ENCODE results near the gene NUP210L.

The NUP210L gene

DNA sequence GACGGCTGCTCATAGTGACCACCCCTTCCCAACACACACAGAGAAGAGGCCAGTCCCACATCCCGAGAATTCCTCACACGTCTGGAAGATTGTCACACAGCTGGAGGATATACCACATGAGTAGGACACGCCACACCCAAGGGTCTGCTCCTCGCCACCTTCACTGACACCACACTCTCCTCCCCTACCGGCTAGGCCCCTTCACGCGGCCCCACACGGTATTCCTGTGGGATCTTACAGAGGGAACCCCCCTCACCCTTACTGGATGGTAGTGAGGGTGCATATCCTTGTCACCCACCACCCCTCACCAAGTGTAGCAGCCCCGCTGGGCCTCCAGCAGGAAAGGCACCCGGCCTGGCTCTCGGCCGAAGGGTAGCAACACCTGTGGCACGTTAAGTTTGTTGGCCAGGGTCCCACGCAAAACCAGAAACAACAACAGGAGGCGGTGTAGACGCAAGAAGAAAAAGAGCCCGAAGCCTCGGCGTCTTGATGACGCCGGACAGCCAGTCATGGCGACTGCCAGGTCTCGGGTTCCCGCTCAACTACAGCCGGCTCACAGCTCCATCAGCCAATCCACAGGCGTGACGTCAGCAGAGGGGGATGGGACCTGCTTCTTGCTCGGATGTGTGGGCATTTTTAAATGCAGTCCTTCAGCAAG is at the start of gene NUP210L:
Gene NUP210L, minus strand, starts transcription at position 540 of the 658 bp plus-strand sequence.
- Histone ChIP-seq H3K27me3 (ENCODE audit: control insufficient read depth, insufficient read depth, low read length) (no peaks in the 10 kb centered on the region), H3K36me3 (ENCODE audit: control insufficient read depth, low read depth, low read length) (peaks cover 34% of the 10 kb centered on the region), H3K4me3 (ENCODE audit: low read length) (no peak within 1 kb of the TSS), H3K9ac (ENCODE audit: low read length) (no peak within 1 kb of the TSS), H3K27ac (ENCODE audit: low read length) (no peak within 1 kb of the TSS), H3K9me3 (ENCODE audit: control insufficient read depth, low read depth, low read length) (no peaks in the 10 kb centered on the region), H3K4me1 (ENCODE audit: control insufficient read depth, low read depth, low read length) (no peaks in the 10 kb centered on the region)

DNA sequence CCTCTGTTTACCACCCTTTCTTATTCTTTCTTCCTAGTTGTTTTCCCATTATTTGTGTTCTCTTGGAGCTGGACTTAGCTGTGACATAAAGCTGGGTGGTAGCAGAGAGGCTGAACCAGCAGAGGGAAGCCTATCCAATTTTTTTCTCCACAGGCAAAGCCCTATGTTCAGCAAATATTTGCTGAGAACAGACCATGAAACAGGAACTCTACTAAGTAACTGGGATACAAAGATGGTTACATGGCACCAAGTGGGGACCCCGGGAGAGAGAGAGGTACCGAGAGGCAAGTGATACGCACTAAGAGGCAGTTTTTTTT is 44.6 kb upstream of the NUP210L start:
- H3K4me3 ChIP-seq (ENCODE audit: low read length): no peak overlapping the region
- no peaks in the 10 kb centered on the region for H3K27me3 ChIP-seq (ENCODE audit: control insufficient read depth, insufficient read depth, low read length)
- no peak overlapping the region for H3K27ac ChIP-seq (ENCODE audit: low read length)
- no peak overlapping the region for H3K9ac ChIP-seq (ENCODE audit: low read length)
- H3K9me3 ChIP-seq (ENCODE audit: control insufficient read depth, low read depth, low read length): no peaks in the 10 kb centered on the region
- peaks cover 6% of the 10 kb centered on the region for H3K4me1 ChIP-seq (ENCODE audit: control insufficient read depth, low read depth, low read length)
- H3K36me3 ChIP-seq (ENCODE audit: control insufficient read depth, low read depth, low read length): no peaks in the 10 kb centered on the region

DNA sequence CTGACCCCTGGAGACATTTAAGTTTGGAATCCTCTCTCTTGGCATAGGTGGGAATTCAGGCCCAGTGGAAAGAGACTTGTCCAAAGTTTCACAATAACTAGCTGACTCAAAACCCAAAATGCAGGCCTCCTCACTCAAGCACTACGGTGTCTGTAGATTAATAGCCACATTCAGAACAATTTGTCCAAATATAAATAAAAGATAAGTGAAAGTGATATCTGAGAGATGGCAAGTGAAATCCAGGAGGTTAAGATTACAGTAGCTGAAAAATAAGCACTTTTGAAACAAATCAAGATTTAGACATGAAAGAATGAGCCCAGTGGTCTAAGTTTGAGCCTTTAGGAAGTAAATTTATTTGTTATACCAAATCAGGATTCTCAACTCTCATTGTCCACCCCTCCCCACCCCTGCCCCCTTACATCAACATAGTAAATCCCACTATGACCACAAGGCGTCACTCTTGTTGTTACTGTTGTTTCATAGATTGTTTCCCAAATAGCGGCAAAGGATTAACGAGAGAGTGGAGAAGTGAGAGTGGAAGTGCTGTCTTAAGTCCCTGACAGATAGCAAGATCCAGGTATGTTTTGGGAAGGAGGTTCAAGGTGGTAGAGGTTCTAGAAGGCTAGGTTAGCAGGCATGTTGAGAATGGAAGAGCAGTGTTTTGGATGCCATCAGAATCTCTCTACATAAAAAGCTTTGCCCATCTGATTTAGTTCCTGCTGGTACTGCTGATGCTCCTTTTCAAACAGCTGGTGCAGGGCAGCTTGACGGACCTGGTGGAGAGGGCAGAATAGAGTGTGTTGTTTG is 44.1 kb upstream of the NUP210L start:
- no peak overlapping the region for H3K27ac ChIP-seq (ENCODE audit: low read length)
- H3K36me3 ChIP-seq (ENCODE audit: control insufficient read depth, low read depth, low read length): no peaks in the 10 kb centered on the region
- H3K9ac ChIP-seq (ENCODE audit: low read length): no peak overlapping the region
- H3K27me3 ChIP-seq (ENCODE audit: control insufficient read depth, insufficient read depth, low read length): no peaks in the 10 kb centered on the region
- no peaks in the 10 kb centered on the region for H3K9me3 ChIP-seq (ENCODE audit: control insufficient read depth, low read depth, low read length)
- no peak overlapping the region for H3K4me3 ChIP-seq (ENCODE audit: low read length)
- H3K4me1 ChIP-seq (ENCODE audit: control insufficient read depth, low read depth, low read length): peaks cover 6% of the 10 kb centered on the region

DNA sequence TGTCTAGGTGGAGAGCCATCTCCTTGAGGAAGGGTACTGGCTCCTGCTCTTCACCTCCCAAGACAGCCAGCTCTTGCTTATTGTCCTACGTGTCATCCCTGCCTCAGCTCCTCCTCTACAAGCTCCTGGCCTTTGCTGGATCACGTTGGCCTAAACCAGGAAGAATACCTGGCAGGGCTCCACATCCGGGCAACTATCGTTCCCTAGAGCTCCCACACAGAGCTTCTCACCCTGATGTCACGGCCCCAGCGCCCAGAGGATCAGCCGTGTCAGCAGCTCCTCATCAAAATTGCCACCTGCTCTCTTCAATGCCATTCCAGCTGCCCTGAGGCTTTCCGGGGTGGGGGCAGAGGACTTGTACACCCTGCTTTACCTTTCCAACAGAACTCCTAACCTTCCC is 38.9 kb upstream of the NUP210L start:
- H3K9ac ChIP-seq (ENCODE audit: low read length): no peak overlapping the region
- no peaks in the 10 kb centered on the region for H3K36me3 ChIP-seq (ENCODE audit: control insufficient read depth, low read depth, low read length)
- H3K27ac ChIP-seq (ENCODE audit: low read length): no peak overlapping the region
- no peak overlapping the region for H3K4me3 ChIP-seq (ENCODE audit: low read length)
- H3K9me3 ChIP-seq (ENCODE audit: control insufficient read depth, low read depth, low read length): no peaks in the 10 kb centered on the region
- H3K4me1 ChIP-seq (ENCODE audit: control insufficient read depth, low read depth, low read length): no peaks in the 10 kb centered on the region
- H3K27me3 ChIP-seq (ENCODE audit: control insufficient read depth, insufficient read depth, low read length): no peaks in the 10 kb centered on the region

DNA sequence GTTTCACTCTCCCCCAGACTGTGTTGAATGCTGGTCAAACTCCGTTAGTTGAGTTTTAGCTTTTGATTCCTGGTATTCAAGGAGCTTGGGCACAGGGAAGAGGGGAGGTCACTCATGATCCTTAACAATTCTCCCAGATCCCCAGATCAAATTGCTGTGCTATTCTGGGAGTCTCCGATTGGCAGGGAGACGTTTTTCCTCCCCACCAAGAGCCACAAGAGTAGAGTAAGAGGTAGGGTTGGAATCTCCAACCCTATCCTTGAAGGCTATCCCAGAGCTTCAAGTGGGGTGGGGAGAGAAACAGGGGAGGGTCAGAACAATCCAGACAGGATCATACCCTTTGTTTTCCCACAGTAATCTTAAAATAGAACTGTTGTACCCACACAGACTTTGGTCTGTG is 37.6 kb upstream of the NUP210L start:
- Histone ChIP-seq H3K4me3 (ENCODE audit: low read length) (no peak overlapping the region), H3K27me3 (ENCODE audit: control insufficient read depth, insufficient read depth, low read length) (no peaks in the 10 kb centered on the region), H3K9me3 (ENCODE audit: control insufficient read depth, low read depth, low read length) (no peaks in the 10 kb centered on the region), H3K9ac (ENCODE audit: low read length) (no peak overlapping the region), H3K36me3 (ENCODE audit: control insufficient read depth, low read depth, low read length) (no peaks in the 10 kb centered on the region), H3K27ac (ENCODE audit: low read length) (no peak overlapping the region), H3K4me1 (ENCODE audit: control insufficient read depth, low read depth, low read length) (peaks cover 5% of the 10 kb centered on the region)

DNA sequence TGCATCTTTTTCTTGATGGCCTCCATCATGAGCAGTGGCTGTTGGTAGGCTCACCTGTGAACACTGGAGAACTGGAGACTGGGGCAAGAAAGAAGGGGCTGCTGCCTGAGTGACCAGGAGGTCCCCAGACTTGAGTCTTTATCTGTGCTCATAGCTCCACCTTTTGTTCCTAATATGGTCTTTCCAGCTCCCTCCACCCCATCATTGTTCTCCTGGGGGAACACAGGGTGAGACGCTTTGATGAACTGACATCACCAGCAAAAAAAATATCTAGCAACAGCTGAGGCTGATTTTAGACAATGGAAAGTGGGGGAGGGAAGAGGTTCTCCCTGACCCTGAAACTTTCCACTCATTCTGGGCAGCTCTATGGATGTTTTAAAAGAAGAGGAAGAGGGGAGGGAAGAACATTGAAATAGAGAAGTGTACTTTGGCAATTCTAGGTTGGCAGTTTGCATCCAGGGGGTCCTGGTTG is 37.2 kb upstream of the NUP210L start, which contains the start of gene TPM3:
Gene TPM3, minus strand, starts transcription at position 111 of the 472 bp plus-strand sequence. Its CDS starts 82 bp downstream, at position 29.
- Histone ChIP-seq H3K4me3 (ENCODE audit: low read length) (no peak within 1 kb of the TSS), H3K9ac (ENCODE audit: low read length) (no peak within 1 kb of the TSS), H3K4me1 (ENCODE audit: control insufficient read depth, low read depth, low read length) (peaks cover 9% of the 10 kb centered on the region), H3K27ac (ENCODE audit: low read length) (no peak within 1 kb of the TSS), H3K9me3 (ENCODE audit: control insufficient read depth, low read depth, low read length) (no peaks in the 10 kb centered on the region), H3K36me3 (ENCODE audit: control insufficient read depth, low read depth, low read length) (no peaks in the 10 kb centered on the region), H3K27me3 (ENCODE audit: control insufficient read depth, insufficient read depth, low read length) (no peaks in the 10 kb centered on the region)

DNA sequence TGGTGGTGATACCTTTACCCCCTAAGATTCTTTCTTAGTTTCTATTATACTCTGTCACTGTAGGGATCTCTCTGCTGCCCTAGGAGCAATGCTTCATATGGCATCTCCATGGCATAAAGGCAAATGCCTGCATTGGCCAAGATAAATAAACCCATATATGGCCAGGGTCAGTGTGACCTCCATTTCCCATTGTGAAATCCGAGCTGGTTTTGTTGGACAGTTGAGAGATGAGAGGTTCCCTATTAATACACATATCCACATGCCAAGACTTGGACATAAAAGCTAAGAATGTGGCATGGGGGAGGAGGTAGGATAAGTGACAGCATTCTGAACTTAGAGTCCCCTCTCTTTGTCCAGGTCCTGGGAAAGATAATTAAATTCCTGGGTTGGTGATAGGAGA is 35.7 kb upstream of the NUP210L start:
- no peak overlapping the region for H3K9ac ChIP-seq (ENCODE audit: low read length)
- no peak overlapping the region for H3K27ac ChIP-seq (ENCODE audit: low read length)
- H3K36me3 ChIP-seq (ENCODE audit: control insufficient read depth, low read depth, low read length): no peaks in the 10 kb centered on the region
- no peak overlapping the region for H3K4me3 ChIP-seq (ENCODE audit: low read length)
- H3K4me1 ChIP-seq (ENCODE audit: control insufficient read depth, low read depth, low read length): peaks cover 24% of the 10 kb centered on the region
- no peaks in the 10 kb centered on the region for H3K9me3 ChIP-seq (ENCODE audit: control insufficient read depth, low read depth, low read length)
- H3K27me3 ChIP-seq (ENCODE audit: control insufficient read depth, insufficient read depth, low read length): no peaks in the 10 kb centered on the region

DNA sequence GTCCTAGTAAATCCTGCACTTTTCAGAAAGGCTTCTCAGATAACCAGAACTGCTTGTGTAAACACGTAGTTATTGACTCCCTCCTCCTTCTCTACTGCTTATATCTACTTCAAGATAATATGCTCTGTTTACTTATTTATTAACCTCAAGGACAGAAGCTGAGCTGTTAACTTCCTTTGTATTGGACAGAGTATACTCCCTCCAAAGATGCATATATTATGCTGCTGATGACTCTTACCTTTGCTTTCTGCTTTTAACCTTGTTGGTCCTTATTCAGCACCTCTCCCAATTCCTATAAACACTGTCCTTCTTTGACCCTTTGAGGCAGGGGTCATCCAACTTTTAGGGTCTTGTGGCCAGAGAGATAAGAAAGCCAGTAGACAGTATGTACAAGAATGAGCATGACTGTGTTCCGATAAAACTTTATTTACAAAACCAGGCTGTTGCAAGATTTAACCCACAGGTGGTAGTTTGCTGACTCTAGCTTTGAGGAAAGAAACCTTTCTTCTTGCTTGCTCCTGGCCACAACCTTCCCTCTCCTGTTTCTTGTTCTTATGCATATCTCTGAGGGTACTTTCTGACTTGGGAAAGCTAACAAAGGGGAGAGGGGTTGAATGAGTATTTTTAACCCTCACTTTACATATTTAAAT is 32.1 kb upstream of the NUP210L start:
- peak overlapping the region; percentile 37 for H3K9ac ChIP-seq (ENCODE audit: low read length)
- peak overlapping the region; percentile 83 for H3K27ac ChIP-seq (ENCODE audit: low read length)
- H3K4me3 ChIP-seq (ENCODE audit: low read length): peak overlapping the region; percentile 37
- no peaks in the 10 kb centered on the region for H3K36me3 ChIP-seq (ENCODE audit: control insufficient read depth, low read depth, low read length)
- H3K27me3 ChIP-seq (ENCODE audit: control insufficient read depth, insufficient read depth, low read length): no peaks in the 10 kb centered on the region
- peaks cover 24% of the 10 kb centered on the region for H3K4me1 ChIP-seq (ENCODE audit: control insufficient read depth, low read depth, low read length)
- H3K9me3 ChIP-seq (ENCODE audit: control insufficient read depth, low read depth, low read length): no peaks in the 10 kb centered on the region

DNA sequence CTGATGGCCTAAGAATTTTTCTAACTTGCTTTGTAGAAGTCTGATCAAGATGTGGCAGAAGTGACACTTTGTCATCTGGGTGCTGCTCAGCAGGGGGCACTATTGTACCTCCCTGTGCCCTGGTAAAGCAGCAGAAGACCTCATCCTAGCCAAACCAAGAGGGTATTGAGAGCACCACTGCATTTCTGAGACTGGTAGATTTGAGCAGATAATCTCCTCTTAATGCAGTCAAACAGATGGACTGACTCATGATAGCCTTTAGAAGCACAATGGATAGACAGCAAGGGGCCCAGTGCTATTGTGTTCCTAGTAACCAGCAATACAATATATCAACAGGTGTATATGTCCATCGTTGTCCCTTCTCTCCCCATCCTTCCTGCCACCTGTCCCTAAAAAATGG is 31.3 kb upstream of the NUP210L start:
- H3K4me3 ChIP-seq (ENCODE audit: low read length): peak overlapping the region; percentile 37
- peaks cover 24% of the 10 kb centered on the region for H3K4me1 ChIP-seq (ENCODE audit: control insufficient read depth, low read depth, low read length)
- peak overlapping the region; percentile 37 for H3K9ac ChIP-seq (ENCODE audit: low read length)
- H3K27ac ChIP-seq (ENCODE audit: low read length): no peak overlapping the region
- H3K27me3 ChIP-seq (ENCODE audit: control insufficient read depth, insufficient read depth, low read length): no peaks in the 10 kb centered on the region
- H3K9me3 ChIP-seq (ENCODE audit: control insufficient read depth, low read depth, low read length): no peaks in the 10 kb centered on the region
- H3K36me3 ChIP-seq (ENCODE audit: control insufficient read depth, low read depth, low read length): no peaks in the 10 kb centered on the region

DNA sequence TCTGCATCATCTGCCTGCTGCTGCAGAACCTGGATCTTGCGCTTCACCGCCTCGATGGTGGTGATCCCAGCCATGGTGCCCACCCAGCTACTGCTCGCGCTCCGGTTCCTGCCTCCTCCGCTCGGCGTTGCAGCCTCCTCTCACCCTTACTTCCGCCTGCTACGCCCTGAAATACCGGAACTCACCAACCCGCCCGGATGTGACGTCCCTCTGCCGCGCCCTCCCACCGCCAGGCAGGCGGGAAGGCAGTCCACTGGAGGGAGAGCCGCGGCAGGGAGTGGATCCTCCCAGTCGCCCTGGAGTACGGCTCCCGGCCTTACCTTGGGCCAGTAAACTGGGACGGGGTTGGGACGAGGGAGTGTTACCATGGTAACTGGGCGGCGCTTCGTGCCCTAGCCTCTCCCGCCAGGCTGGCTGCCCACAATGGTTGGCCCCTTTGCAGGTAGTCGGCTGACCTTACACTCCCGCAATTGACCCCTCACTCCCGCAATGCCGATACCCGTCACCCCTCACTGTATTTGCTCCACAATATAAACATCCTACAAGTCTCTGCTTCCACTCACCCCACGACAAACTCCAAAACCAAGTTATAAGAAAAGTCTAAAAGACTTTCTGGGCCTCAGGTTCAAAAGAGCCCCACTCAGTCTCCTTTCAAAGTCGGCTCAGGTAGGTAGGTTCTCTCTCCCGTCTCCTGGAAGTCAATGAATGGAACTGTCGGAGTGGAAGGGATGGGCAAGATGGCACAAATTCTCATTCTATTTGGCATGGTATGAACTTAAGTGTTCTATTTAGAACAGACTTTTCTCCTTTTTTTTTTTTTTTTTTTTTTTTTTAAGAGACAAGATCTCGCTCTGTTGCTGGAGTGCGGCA is 28.4 kb upstream of the NUP210L start:
- peaks cover 41% of the 10 kb centered on the region for H3K4me1 ChIP-seq (ENCODE audit: control insufficient read depth, low read depth, low read length)

More for the DNA sequence above, 28.4 kb upstream of the NUP210L start:
- peak overlapping the region; percentile 98 for H3K27ac ChIP-seq (ENCODE audit: low read length)
- no peaks in the 10 kb centered on the region for H3K27me3 ChIP-seq (ENCODE audit: control insufficient read depth, insufficient read depth, low read length)
- peaks cover 9% of the 10 kb centered on the region for H3K36me3 ChIP-seq (ENCODE audit: control insufficient read depth, low read depth, low read length)
- H3K9me3 ChIP-seq (ENCODE audit: control insufficient read depth, low read depth, low read length): no peaks in the 10 kb centered on the region
- peak overlapping the region; percentile 89 for H3K9ac ChIP-seq (ENCODE audit: low read length)
- peak overlapping the region; percentile 97 for H3K4me3 ChIP-seq (ENCODE audit: low read length)
